Suprapubic skin (tissue), 3 donors: ENCODE results near the gene PHACTR2.

Experiments used
- CTCF ChIP-seq, 2 donors: fragments of 200-600 bp in 1 of 2; fragments of 450-650 bp in 1 of 2; sonication (generic) in 1 of 2; IDR thresholded peaks; one replicate each; pipeline ENCODE4 v1.5.1; 2016 to 2019; ENCODE audit warnings: antibody characterized with exemption in 2 of 2, mild to moderate bottlenecking in 1 of 2, moderate library complexity in 1 of 2
- POLR2A ChIP-seq, 2 donors: fragments of 450-650 bp; IDR thresholded peaks; one replicate each; pipeline ENCODE4 v1.6.1; 2017; ENCODE audit warnings: antibody characterized with exemption in 2 of 2, mild to moderate bottlenecking in 2 of 2, moderate library complexity in 2 of 2

- TF ChIP-seq CTCF (IDR thresholded peaks at IDR 0.05) (no peak), POLR2A (IDR thresholded peaks at IDR 0.05) (no peak)
These were observed 33.9 kb downstream of the PHACTR2 start for GRCh38 chr6:143711714-143712113.
